Endometrial microvascular endothelial cells (primary cell): ENCODE results near the gene ACBD5. TPM values are rescaled to one million over a fixed set of nuclear protein-coding genes. Genes with fewer than 3 reads are reported as not detected.
"Not testable (repeated sequence)": the region's sequence is repeated elsewhere in the genome, so short reads cannot be mapped to it uniquely, and the experiment has no call there.

Experiments
- in situ Hi-C: cut with HindIII; loops from 2 replicates; pipeline ENCODE4 v1.10.0; 2017; ENCODE audit warnings: low sequenced_read_pairs, low pct_unique_long_range_greater_than_20kb; ENCODE audit errors: inconsistent ontology term
- total RNA-seq: library from RNA; depleted of rRNA; stranded (reverse); fragments of >200 nt; gene quantifications from one replicate; pipeline ENCODE4 v1.2.3, GENCODE V29; 2015; ENCODE audit errors: inconsistent ontology term

ACBD5 gene
- total RNA-seq, 1 donor from 2014 or later, result 20.6 TPM

DNA sequence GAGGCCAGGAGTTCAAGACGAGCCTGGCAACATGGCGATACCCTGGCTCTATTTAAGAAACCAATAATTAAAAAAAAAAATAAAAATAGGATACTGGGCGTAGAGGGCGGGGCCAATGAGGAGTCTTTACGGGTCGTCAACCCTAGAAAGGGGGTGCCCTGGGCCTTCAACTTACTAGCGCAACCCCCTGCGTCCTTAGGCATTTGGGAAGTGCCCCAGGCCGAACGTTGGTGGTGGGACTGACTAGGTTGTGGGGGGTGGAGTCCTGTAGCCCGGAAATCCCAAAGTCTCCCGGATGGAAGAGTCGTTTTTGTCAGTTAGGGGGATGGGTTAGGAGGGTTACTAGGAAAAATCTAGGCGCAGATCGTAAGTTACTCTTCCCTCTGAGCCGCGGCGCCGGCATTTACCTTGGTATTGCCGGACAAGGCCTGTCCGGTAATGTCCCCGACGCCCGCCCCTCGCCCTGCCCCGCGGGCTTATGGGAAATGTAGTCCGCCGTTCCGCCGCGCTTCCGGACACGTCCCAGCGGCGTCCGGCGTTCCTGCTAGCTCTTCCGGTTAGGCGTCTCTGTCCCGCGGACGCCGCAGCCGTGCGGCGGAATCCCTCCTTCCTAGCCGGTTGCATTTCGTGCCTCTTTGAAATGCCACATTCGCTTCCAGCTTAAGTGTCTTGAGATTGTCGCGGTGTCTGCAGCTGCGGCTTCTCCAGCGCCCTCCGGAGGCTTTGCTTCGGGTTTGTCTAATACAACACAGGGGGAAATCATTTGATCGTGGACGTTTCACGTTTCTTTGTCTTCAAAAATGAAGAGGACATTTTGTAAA is 1.3 kb upstream of the ACBD5 start:
- in situ Hi-C loops, result no loop called here

- in situ Hi-C loops, result no loop called here
Measured at GRCh38 chr10:27241010-27241651, 534 bp upstream of the ACBD5 start.

DNA sequence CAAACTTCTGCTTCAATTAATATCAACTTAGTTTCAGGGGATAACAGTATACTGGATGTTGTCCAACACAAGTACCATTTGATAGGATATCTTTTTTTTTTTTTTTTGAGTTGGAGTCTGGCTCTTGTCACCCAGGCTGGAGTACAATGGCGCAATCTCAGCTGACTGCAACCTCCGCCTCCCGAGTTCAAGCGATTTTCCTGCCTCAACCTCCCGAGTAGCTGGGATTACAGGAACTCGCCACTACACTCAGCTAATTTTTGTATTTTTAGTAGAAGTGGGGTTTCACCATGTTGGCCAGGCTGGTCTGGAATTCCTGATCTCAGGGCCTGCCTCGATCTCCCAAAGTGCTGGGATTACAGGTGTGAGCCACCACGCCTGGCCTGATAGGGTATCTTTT is 3.1 kb downstream of the ACBD5 start:
- in situ Hi-C loops, result not testable (repeated sequence)

GRCh38 chr10:27236589-27237128 is 3.9 kb downstream of the ACBD5 start:
- in situ Hi-C loops, result not testable (repeated sequence)

GRCh38 chr10:27235706-27236105 is 4.9 kb downstream of the ACBD5 start:
- in situ Hi-C loops, result no loop called here

DNA sequence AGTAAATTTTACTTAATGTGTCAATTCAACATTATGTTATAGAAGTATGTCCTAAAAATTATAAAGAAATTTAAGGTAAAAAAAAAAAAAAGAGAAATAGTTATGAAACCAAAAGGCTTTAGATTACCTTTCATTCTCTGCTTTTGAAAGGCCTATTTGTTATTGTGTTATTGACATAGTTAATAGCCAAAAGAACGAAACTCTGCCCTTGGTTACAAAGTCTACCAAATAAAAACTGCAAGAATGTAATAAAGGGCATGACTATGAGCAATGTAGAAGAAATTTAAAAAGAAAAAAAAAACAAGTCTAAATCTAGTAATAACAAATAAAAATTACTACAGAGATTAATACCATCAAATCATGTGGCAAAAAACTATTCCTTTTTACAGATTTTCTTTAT is 10.6 kb downstream of the ACBD5 start:
- in situ Hi-C loops, result no loop called here

GRCh38 chr10:27225642-27226257 is 14.8 kb downstream of the ACBD5 start:
- in situ Hi-C loops, result no loop called here

DNA sequence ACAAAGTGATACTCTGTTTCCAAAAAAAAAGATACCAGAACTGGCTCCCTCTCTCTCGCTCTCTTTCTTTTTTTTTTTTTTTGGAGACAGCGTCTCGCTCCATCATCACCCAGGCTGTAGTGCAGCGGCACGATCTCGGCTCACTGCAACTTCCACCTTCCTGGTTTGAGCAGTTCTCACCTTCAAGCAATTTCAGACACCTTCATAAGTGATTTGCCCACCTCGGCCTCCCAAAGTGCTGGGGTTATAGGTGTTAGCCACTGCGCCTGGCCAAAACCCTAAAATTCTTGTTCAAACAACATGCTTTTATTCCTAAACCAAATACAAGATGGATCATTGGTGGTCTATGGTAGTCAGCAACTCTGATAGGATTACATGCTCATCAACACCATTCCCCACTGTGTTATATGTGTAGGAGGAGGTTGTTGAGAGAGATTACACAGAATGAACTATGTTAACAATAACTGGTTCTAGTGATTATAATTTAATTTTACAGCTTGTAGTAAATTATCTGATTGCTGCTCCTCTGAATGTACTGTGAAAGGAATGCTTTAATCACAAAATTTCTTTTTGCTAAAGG is 15.5 kb downstream of the ACBD5 start:
- in situ Hi-C loops, result no loop called here

DNA sequence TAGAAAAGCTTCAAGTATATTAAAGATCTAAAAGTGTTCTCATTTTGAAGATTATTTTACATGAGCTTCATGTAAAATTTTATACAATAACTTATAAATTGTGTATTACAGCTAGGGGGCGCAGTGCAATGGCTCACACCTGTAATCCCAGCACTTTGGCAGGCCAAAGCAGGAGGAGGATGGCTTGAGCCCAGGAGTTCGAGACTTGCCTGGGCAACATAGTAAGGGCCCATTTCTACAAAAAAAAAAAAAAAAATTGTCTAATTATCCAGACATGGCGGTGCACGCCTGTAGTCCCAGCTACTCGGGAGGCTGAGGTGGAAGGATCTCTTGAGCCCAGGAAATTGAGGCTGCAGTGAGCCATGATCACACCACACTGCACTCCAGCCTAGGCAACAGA is 16.6 kb downstream of the ACBD5 start:
- in situ Hi-C loops, result no loop called here

GRCh38 chr10:27207350-27207749 is 33.2 kb downstream of the ACBD5 start:
- in situ Hi-C loops, result no loop called here

DNA sequence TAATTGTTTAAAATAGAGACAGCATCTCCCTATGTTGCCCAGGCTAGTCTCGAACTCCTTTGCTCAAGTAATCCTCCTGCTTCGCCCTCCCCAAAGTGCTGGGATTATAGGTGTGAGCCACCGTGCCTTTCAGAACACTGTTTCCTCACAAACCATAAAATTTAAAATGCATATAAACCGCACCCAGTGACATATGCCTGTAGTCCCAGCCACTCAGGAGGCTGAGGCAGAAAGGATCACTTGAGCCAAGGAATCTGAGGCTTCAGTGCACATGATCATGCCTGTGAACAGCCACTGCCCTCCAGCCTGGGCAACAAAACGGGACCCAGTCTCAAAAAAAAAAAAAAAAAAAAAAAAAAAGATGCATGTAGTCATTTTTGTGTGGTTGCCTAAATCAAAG is 36.8 kb downstream of the ACBD5 start:
- in situ Hi-C loops, result no loop called here

DNA sequence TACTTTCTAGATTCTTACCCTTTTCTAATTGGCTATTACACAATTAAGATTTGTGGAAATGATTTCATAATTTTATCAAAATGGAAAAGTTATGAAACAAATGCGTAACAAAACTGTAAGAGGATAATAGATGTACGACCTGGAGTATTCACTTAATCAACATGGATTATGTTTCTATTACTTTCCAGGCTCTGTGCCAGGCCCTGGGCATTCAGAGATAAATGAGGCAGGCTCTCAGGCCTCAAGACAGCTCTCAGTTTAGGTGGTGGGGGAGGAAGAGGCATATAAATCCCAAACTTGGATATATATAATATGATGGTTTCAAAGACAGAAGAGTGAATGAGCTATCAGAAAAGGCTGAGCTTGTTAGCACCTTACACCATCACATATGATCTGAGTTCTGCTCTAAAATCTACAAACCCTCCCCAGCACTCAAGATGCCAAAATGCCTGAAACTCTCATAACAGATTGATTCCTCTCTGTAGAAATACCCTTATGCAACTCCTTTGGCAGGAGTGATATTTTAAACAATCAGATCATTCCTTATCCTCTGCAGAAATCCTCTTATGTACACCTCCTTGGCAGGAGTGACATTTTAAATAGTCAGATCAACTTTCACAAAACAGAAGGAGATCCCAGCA is 42.5 kb downstream of the ACBD5 start:
- in situ Hi-C loops, result no loop called here

DNA sequence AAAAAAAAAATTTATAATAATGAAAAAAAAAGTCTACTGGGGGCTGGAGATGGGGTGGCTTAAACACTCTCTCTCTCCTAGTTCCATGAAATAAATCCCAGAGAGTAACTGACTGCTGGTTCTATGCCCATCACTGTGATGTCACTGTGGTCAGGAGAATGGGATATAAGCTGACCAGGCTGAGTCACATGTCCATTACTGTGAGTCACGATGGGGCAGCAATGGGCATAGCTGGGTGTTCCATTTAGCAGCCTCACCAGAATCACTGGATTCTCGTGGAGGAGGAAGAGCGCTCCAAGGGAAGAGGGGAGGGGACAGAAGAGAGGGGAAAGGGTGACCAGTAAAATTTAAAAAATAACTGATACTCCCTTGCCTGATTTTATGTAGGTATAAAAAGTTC is 48.3 kb downstream of the ACBD5 start:
- in situ Hi-C loops, result no loop called here

DNA sequence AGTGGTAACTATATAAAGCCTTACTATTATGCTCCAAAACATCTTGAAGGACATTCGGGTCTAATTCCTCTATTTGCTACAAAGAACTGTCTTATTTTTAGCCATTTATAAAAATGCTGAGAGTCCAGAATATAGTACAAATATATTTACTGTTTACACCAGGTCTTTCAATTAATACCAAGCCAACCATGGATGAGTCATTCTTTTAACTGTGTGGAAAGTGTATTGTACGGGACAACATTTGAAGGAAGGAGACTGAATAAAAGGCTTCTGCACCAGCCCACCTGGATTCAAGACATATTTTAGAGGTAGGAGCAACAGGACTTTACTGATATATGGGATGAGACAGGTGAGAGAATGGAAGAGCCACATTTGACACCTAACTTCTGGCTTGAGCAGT is 50.1 kb downstream of the ACBD5 start:
- in situ Hi-C loops, result no loop called here

- in situ Hi-C loops, result no loop called here
Measured at GRCh38 chr10:27188897-27189296, 51.7 kb downstream of the ACBD5 start.

GRCh38 chr10:27188259-27188658 is 52.3 kb downstream of the ACBD5 start:
- in situ Hi-C loops, result no loop called here

- in situ Hi-C loops, result no loop called here
Measured at GRCh38 chr10:27169849-27170248, 70.7 kb downstream of the ACBD5 start.

DNA sequence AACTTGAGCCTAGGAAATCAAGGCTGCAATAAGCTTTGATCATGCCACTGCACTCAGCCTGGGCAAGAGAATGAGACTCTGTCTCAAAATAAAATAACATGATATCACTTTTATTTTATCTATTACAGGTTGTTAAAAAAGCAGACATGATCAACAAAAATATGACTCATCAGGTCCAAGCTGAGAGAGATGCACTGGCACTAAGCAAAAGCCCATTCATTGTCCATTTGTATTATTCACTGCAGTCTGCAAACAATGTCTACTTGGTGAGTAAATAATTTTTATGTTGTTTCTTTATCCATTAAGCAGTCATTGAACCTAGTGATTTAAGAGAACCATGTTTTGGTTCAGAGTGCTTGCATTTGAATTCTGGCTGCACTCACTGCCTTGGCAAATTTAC is 82.2 kb downstream of the ACBD5 start:
- in situ Hi-C loops, result no loop called here

GRCh38 chr10:27157150-27157549 is 83.4 kb downstream of the ACBD5 start:
- in situ Hi-C loops, result no loop called here
